ENCODE measurements around the gene RNF123.

DNA sequence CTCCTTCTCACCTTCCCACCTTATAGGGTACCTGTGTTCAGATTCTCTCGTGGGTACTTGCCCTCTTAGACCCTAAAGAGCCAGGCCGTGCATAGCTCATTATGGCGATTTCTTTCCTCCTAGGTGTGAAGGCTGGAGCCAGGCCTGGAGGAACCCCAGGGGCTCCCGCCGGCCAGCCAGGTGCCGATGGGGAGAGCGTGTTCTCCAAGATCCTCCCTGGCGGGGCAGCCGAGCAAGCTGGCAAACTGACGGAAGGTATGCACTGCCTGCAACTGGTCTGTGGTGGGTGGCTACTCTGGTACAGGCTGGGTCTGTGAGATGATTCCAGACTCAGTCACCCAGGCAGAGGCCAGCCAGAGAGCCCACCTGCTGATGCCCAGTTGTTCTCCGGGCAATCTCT, 25.1 kb upstream of the RNF123 start:
- TF ChIP-seq POLR2A (IDR thresholded peaks at IDR 0.05), result no peak
- TF ChIP-seq, protein P1, sequence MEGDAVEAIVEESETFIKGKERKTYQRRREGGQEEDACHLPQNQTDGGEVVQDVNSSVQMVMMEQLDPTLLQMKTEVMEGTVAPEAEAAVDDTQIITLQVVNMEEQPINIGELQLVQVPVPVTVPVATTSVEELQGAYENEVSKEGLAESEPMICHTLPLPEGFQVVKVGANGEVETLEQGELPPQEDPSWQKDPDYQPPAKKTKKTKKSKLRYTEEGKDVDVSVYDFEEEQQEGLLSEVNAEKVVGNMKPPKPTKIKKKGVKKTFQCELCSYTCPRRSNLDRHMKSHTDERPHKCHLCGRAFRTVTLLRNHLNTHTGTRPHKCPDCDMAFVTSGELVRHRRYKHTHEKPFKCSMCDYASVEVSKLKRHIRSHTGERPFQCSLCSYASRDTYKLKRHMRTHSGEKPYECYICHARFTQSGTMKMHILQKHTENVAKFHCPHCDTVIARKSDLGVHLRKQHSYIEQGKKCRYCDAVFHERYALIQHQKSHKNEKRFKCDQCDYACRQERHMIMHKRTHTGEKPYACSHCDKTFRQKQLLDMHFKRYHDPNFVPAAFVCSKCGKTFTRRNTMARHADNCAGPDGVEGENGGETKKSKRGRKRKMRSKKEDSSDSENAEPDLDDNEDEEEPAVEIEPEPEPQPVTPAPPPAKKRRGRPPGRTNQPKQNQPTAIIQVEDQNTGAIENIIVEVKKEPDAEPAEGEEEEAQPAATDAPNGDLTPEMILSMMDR (IDR thresholded peaks at IDR 0.05), result no peak
